HUES64 (cell line): ENCODE results near the gene SALL4.
"Not testable (repeated sequence)": the region's sequence is repeated elsewhere in the genome, so short reads cannot be mapped to it uniquely, and the experiment has no call there.

ENCODE experiments used
- H3K27ac ChIP-seq: 2 replicates; pipeline ENCODE4 v1.7.0; 2013; ENCODE audit warnings: low read depth, low read length, inconsistent platforms
- H3K27me3 ChIP-seq: 2 replicates; pipeline ENCODE4 v1.6.1; 2013; ENCODE audit warnings: mild to moderate bottlenecking, low read length; ENCODE audit not compliant: insufficient read depth
- H3K36me3 ChIP-seq: 2 replicates; pipeline ENCODE4 v1.6.1; 2013; ENCODE audit warnings: mild to moderate bottlenecking, low read length; ENCODE audit not compliant: insufficient read depth
- H3K4me1 ChIP-seq: 2 replicates; pipeline ENCODE4 v1.6.1; 2013; ENCODE audit warnings: mild to moderate bottlenecking, low read length, moderate library complexity; ENCODE audit not compliant: insufficient read depth
- H3K4me3 ChIP-seq: 2 replicates; pipeline ENCODE4 v1.5.1; 2013; ENCODE audit warnings: mild to moderate bottlenecking, low read length, moderate library complexity
- H3K9ac ChIP-seq: 2 replicates; pipeline ENCODE4 v1.6.1; 2013; ENCODE audit warnings: mild to moderate bottlenecking, low read depth, low read length
- H3K9me3 ChIP-seq: 2 replicates; pipeline ENCODE4 v1.6.1; 2013; ENCODE audit warnings: low read depth, low read length; ENCODE audit not compliant: insufficient read depth
- WGBS: fragments of 150-250, 120-280 bp; methylation state at CpG from one replicate; pipeline ENCODE4 v1.1.7; 2013; ENCODE audit warnings: missing lambda C conversion rate; 5-methylcytosine and 5-hydroxymethylcytosine counted together

Gene SALL4

GRCh38 chr20:51749674-51750036 is 52.7 kb downstream of the SALL4 start:
- Histone ChIP-seq H3K4me1 (peaks cover 4% of the 10 kb centered on the region; the same call in 1 of the 2 replicates), H3K9ac (no peak overlapping the region), H3K36me3 (no peaks in the 10 kb centered on the region), H3K27ac (no peak overlapping the region), H3K9me3 (no peaks in the 10 kb centered on the region), H3K27me3 (no peaks in the 10 kb centered on the region), H3K4me3 (no peak overlapping the region)
- 100% methylated on average over 1 of the region's 1 CpG for WGBS

GRCh38 chr20:51747182-51747911 is 55.0 kb downstream of the SALL4 start:
- no peaks in the 10 kb centered on the region for H3K27me3 ChIP-seq
- H3K4me3 ChIP-seq = no peak overlapping the region
- peaks cover 8% of the 10 kb centered on the region for H3K4me1 ChIP-seq
- no peaks in the 10 kb centered on the region for H3K36me3 ChIP-seq
- no peak overlapping the region for H3K27ac ChIP-seq
- no peaks in the 10 kb centered on the region for H3K9me3 ChIP-seq
- WGBS = 90% methylated on average over 7 of the region's 7 CpGs
- H3K9ac ChIP-seq = no peak overlapping the region

GRCh38 chr20:51745804-51746203 is 56.5 kb downstream of the SALL4 start:
- Histone ChIP-seq H3K27ac (no peak overlapping the region), H3K9me3 (no peaks in the 10 kb centered on the region), H3K4me3 (no peak overlapping the region), H3K4me1 (peaks cover 8% of the 10 kb centered on the region), H3K36me3 (no peaks in the 10 kb centered on the region), H3K9ac (no peak overlapping the region), H3K27me3 (no peaks in the 10 kb centered on the region)
- 94% methylated on average over 3 of the region's 3 CpGs for WGBS

- Histone ChIP-seq H3K4me3 (no peak overlapping the region), H3K9ac (no peak overlapping the region), H3K27ac (no peak overlapping the region), H3K4me1 (peaks cover 5% of the 10 kb centered on the region; the same call in 1 of the 2 replicates), H3K9me3 (no peaks in the 10 kb centered on the region), H3K36me3 (no peaks in the 10 kb centered on the region), H3K27me3 (no peaks in the 10 kb centered on the region)
- WGBS = 93% methylated on average over 2 of the region's 3 CpGs
Measured at GRCh38 chr20:51740838-51741237, 61.5 kb downstream of the SALL4 start.

GRCh38 chr20:51740308-51740707 is 62.0 kb downstream of the SALL4 start:
- H3K4me1 ChIP-seq, H3K9me3 ChIP-seq, H3K4me3 ChIP-seq, H3K27ac ChIP-seq, H3K27me3 ChIP-seq, H3K36me3 ChIP-seq, H3K9ac ChIP-seq: not testable (repeated sequence)
- 97% methylated on average over 6 of the region's 7 CpGs for WGBS

GRCh38 chr20:51739722-51740249 is 62.5 kb downstream of the SALL4 start:
- Histone ChIP-seq H3K9me3 (no peaks in the 10 kb centered on the region), H3K4me1 (peaks cover 5% of the 10 kb centered on the region; the same call in 1 of the 2 replicates), H3K4me3 (no peak overlapping the region), H3K27ac (no peak overlapping the region), H3K9ac (no peak overlapping the region), H3K36me3 (no peaks in the 10 kb centered on the region), H3K27me3 (no peaks in the 10 kb centered on the region)
- WGBS = 84% methylated on average over 4 of the region's 4 CpGs

- Histone ChIP-seq H3K4me3 (no peak overlapping the region), H3K36me3 (no peaks in the 10 kb centered on the region), H3K9me3 (no peaks in the 10 kb centered on the region), H3K27me3 (no peaks in the 10 kb centered on the region), H3K9ac (no peak overlapping the region), H3K4me1 (peaks cover 5% of the 10 kb centered on the region; the same call in 1 of the 2 replicates), H3K27ac (no peak overlapping the region)
- WGBS = 90% methylated on average over 12 of the region's 12 CpGs
Measured at GRCh38 chr20:51738877-51739447, 63.4 kb downstream of the SALL4 start.

- H3K4me1 ChIP-seq, H3K27ac ChIP-seq: not testable (repeated sequence)
- 95% methylated on average over 15 of the region's 15 CpGs for WGBS
Measured at GRCh38 chr20:51738261-51738660, 64.1 kb downstream of the SALL4 start.

GRCh38 chr20:51736947-51737346 is 65.4 kb downstream of the SALL4 start:
- Histone ChIP-seq H3K4me3 (no peak overlapping the region), H3K9ac (no peak overlapping the region), H3K27me3 (no peaks in the 10 kb centered on the region), H3K4me1 (no peaks in the 10 kb centered on the region), H3K9me3 (no peaks in the 10 kb centered on the region), H3K27ac (no peak overlapping the region), H3K36me3 (no peaks in the 10 kb centered on the region)
- 73% methylated on average over 5 of the region's 5 CpGs for WGBS

More at GRCh38 chr20:51738261-51738660, 64.1 kb downstream of the SALL4 start:
- H3K9ac ChIP-seq, H3K27me3 ChIP-seq, H3K4me3 ChIP-seq, H3K9me3 ChIP-seq, H3K36me3 ChIP-seq: not testable (repeated sequence)

- Histone ChIP-seq H3K36me3 (no peaks in the 10 kb centered on the region), H3K4me1 (no peaks in the 10 kb centered on the region), H3K9me3 (no peaks in the 10 kb centered on the region), H3K9ac (no peak overlapping the region), H3K27ac (no peak overlapping the region), H3K4me3 (no peak overlapping the region), H3K27me3 (no peaks in the 10 kb centered on the region)
- 93% methylated on average over 11 of the region's 11 CpGs for WGBS
Measured at GRCh38 chr20:51735728-51736600, 66.4 kb downstream of the SALL4 start.
